GM19193 (cell line): Measurements from ENCODE around the gene VANGL1.

Source experiments
- POLR2A ChIP-seq: IDR thresholded peaks from 4 replicates; pipeline ENCODE4 v1.6.1; 2011; ENCODE audit not compliant: insufficient read depth, insufficient read length; ENCODE audit errors: extremely low read depth

VANGL1 gene

GRCh38 chr1:115641762-115642167, at the start of gene VANGL1:
Gene VANGL1, plus strand, starts transcription at chr1:115641970. Its CDS starts 9,444 bp downstream, at chr1:115651414.
- no peak for TF ChIP-seq POLR2A

- TF ChIP-seq POLR2A: no peak
Measured at GRCh38 chr1:115592264-115592663, 49.5 kb upstream of the VANGL1 start.

- TF ChIP-seq POLR2A: no peak
Measured at GRCh38 chr1:115593365-115594259, 48.2 kb upstream of the VANGL1 start.

GRCh38 chr1:115594600-115594999, 47.2 kb upstream of the VANGL1 start:
- TF ChIP-seq POLR2A: no peak

- no peak for TF ChIP-seq POLR2A
Measured at GRCh38 chr1:115595279-115596079, 46.3 kb upstream of the VANGL1 start.

GRCh38 chr1:115596080-115596780, 45.5 kb upstream of the VANGL1 start:
- no peak for TF ChIP-seq POLR2A

- no peak for TF ChIP-seq POLR2A
Measured at GRCh38 chr1:115604508-115604907, 37.3 kb upstream of the VANGL1 start.

- no peak for TF ChIP-seq POLR2A
Measured at GRCh38 chr1:115606305-115606704, 35.5 kb upstream of the VANGL1 start.

GRCh38 chr1:115609021-115609420, 32.7 kb upstream of the VANGL1 start:
- TF ChIP-seq POLR2A: no peak

- TF ChIP-seq POLR2A: no peak
Measured at GRCh38 chr1:115613767-115614166, 28.0 kb upstream of the VANGL1 start.

- no peak for TF ChIP-seq POLR2A
Measured at GRCh38 chr1:115620453-115620852, 21.3 kb upstream of the VANGL1 start.

- TF ChIP-seq POLR2A: no peak
Measured at GRCh38 chr1:115620950-115621349, 20.8 kb upstream of the VANGL1 start.

- TF ChIP-seq POLR2A: no peak
Measured at GRCh38 chr1:115624859-115625258, 16.9 kb upstream of the VANGL1 start.

GRCh38 chr1:115630342-115630741, 11.4 kb upstream of the VANGL1 start:
- no peak for TF ChIP-seq POLR2A
